NCI-H748 (cell line): ENCODE measurements around the gene APP.
"Not testable (repeated sequence)": the region's sequence is repeated elsewhere in the genome, so short reads cannot be mapped to it uniquely, and the experiment has no call there.

Source experiments
- DNase-seq: peaks from one replicate; lab custom pipeline; 2025; ENCODE audit not compliant: unreplicated experiment; lab: John Stamatoyannopoulos, UW

Gene APP

GRCh38 chr21:26165331-26165730 lies 5.2 kb downstream of the APP start:
- DNase-seq: no peak

- no peak for DNase-seq
Observed at GRCh38 chr21:26164311-26164710, 6.3 kb downstream of the APP start.

GRCh38 chr21:26162081-26162480 lies 8.5 kb downstream of the APP start:
- DNase-seq: no peak

- DNase-seq: no peak
Observed at GRCh38 chr21:26159869-26160268, 10.7 kb downstream of the APP start.

GRCh38 chr21:26157801-26158200 lies 12.8 kb downstream of the APP start:
- DNase-seq: no peak

GRCh38 chr21:26154753-26155152 lies 15.8 kb downstream of the APP start:
- DNase-seq: no peak

GRCh38 chr21:26153758-26154157 lies 16.8 kb downstream of the APP start:
- DNase-seq: no peak

GRCh38 chr21:26148840-26149354 lies 21.7 kb downstream of the APP start:
- no peak for DNase-seq

GRCh38 chr21:26148071-26148839 lies 22.3 kb downstream of the APP start:
- no peak for DNase-seq

- DNase-seq: no peak
Observed at GRCh38 chr21:26147535-26147934, 23.0 kb downstream of the APP start.

GRCh38 chr21:26146681-26147080 lies 23.9 kb downstream of the APP start:
- no peak for DNase-seq

GRCh38 chr21:26144031-26144430 lies 26.5 kb downstream of the APP start:
- no peak for DNase-seq

- DNase-seq: no peak
Observed at GRCh38 chr21:26142363-26142762, 28.2 kb downstream of the APP start.

GRCh38 chr21:26140926-26141325 lies 29.6 kb downstream of the APP start:
- no peak for DNase-seq

GRCh38 chr21:26140164-26140579 lies 30.4 kb downstream of the APP start:
- DNase-seq: peak; percentile 60

GRCh38 chr21:26138615-26139257 lies 31.8 kb downstream of the APP start:
- no peak for DNase-seq

- DNase-seq: no peak
Observed at GRCh38 chr21:26137379-26138060, 33.0 kb downstream of the APP start.

- DNase-seq: no peak
Observed at GRCh38 chr21:26136671-26137070, 33.9 kb downstream of the APP start.

- DNase-seq: no peak
Observed at GRCh38 chr21:26135520-26135919, 35.0 kb downstream of the APP start.

- no peak for DNase-seq
Observed at GRCh38 chr21:26131554-26131953, 39.0 kb downstream of the APP start.

GRCh38 chr21:26131053-26131452 lies 39.5 kb downstream of the APP start:
- not testable (repeated sequence) for DNase-seq
